ENCODE measurements around the gene CNOT3.
A peak's percentile ranks its signal among the peaks of the same experiment; 100 is the strongest.

The CNOT3 gene

GRCh38 chr19:54159352-54160181 lies 22.0 kb downstream of the CNOT3 start, which contains the start of gene LENG1 (continued):
- 0 out of 2 replicates have a peak, but pooled peaks have one; percentile 54 for TF ChIP-seq PBX3 (CRISPR knock-in tag; IDR thresholded peaks at IDR 0.05)
- no peak for TF ChIP-seq ZNF571 (tag by site-specific recombination; IDR thresholded peaks at IDR 0.05)
- TF ChIP-seq YY1 (tag by site-specific recombination; IDR thresholded peaks at IDR 0.05) = peak; percentile 64; the same call in 1 of the 2 replicates
- no peak for TF ChIP-seq KLF10 (tag by site-specific recombination; IDR thresholded peaks at IDR 0.05)
- 0 out of 2 replicates have a peak, but pooled peaks have one; percentile 53 for TF ChIP-seq ZSCAN16 (tag by site-specific recombination; IDR thresholded peaks at IDR 0.05)
- peak; percentile 90 for TF ChIP-seq ZNF792 (tag by site-specific recombination; IDR thresholded peaks at IDR 0.05)
- no peak for TF ChIP-seq ZNF791 (tag by site-specific recombination; IDR thresholded peaks at IDR 0.05)
- no peak for TF ChIP-seq ZNF23 (tag by site-specific recombination; IDR thresholded peaks at IDR 0.05; ENCODE audit: borderline replicate concordance)
- TF ChIP-seq ZNF560 (tag by site-specific recombination; IDR thresholded peaks at IDR 0.05; ENCODE audit: borderline replicate concordance) = no peak
- TF ChIP-seq PRDM1 (tag by site-specific recombination; IDR thresholded peaks at IDR 0.05) = no peak; the same call in none of the 2 replicates
- no peak for TF ChIP-seq ZNF747 (tag by site-specific recombination; IDR thresholded peaks at IDR 0.05)
- TF ChIP-seq ZNF335 (tag by site-specific recombination; conservative IDR thresholded peaks at IDR 0.05) = peak; percentile 47
- no peak for TF ChIP-seq ZBTB6 (tag by site-specific recombination; IDR thresholded peaks at IDR 0.05)
- no peak for TF ChIP-seq ZNF549 (tag by site-specific recombination; IDR thresholded peaks at IDR 0.05)
- no peak for TF ChIP-seq ZNF645 (tag by site-specific recombination; IDR thresholded peaks at IDR 0.05)
- no peak for TF ChIP-seq TCF7L2 (IDR thresholded peaks at IDR 0.05; ENCODE audit: borderline replicate concordance, low read depth, low read length)
- TF ChIP-seq ZNF146 (tag by site-specific recombination; IDR thresholded peaks at IDR 0.05) = no peak
- no peak for TF ChIP-seq ZNF350 (tag by site-specific recombination; IDR thresholded peaks at IDR 0.05)
- no peak for TF ChIP-seq ZNF133 (tag by site-specific recombination; IDR thresholded peaks at IDR 0.05)
- TF ChIP-seq ZNF776 (tag by site-specific recombination; IDR thresholded peaks at IDR 0.05; ENCODE audit: borderline replicate concordance) = no peak
- no peak for TF ChIP-seq ZNF768 (tag by site-specific recombination; IDR thresholded peaks at IDR 0.05)
- no peak for TF ChIP-seq TSHZ1 (tag by site-specific recombination; IDR thresholded peaks at IDR 0.05; ENCODE audit: borderline replicate concordance)
- TF ChIP-seq ZNF76 (tag by site-specific recombination; IDR thresholded peaks at IDR 0.05; ENCODE audit: borderline replicate concordance, low read depth) = no peak
- peak; percentile 63; the same call in 1 of the 2 replicates for TF ChIP-seq GLIS1 (tag by site-specific recombination; IDR thresholded peaks at IDR 0.05)
- TF ChIP-seq ZSCAN23 (tag by site-specific recombination; IDR thresholded peaks at IDR 0.05) = no peak
- TF ChIP-seq ZFP37 (tag by site-specific recombination; IDR thresholded peaks at IDR 0.05) = peak; percentile 74; the same call in 1 of the 2 replicates
- no peak for TF ChIP-seq ZNF266 (tag by site-specific recombination; IDR thresholded peaks at IDR 0.05; ENCODE audit: low read depth)
- 0 out of 2 replicates have a peak, but pooled peaks have one; percentile 24 for TF ChIP-seq SP7 (tag by site-specific recombination; IDR thresholded peaks at IDR 0.05)
- TF ChIP-seq ZNF521 (tag by site-specific recombination; IDR thresholded peaks at IDR 0.05) = no peak
- no peak for TF ChIP-seq ZNF311 (tag by site-specific recombination; IDR thresholded peaks at IDR 0.05; ENCODE audit: borderline replicate concordance)
- TF ChIP-seq ZNF626 (tag by site-specific recombination; IDR thresholded peaks at IDR 0.05) = no peak
